GM12892 (cell line): ENCODE measurements around the gene LSAMP.

ENCODE experiments used
- POLR2A ChIP-seq: IDR thresholded peaks from 2 replicates; pipeline ENCODE4 v1.6.1; 2011; ENCODE audit warnings: low read depth, low read length, control low read depth
- POLR2AphosphoS5 ChIP-seq: IDR thresholded peaks from 2 replicates; pipeline ENCODE4 v1.6.1; 2011; ENCODE audit warnings: low read depth, low read length, control low read depth
- TAF1 ChIP-seq: IDR thresholded peaks from 2 replicates; pipeline ENCODE4 v1.6.1; 2011; ENCODE audit warnings: low read depth, mild to moderate bottlenecking, control low read depth, low read length, borderline replicate concordance

DNA sequence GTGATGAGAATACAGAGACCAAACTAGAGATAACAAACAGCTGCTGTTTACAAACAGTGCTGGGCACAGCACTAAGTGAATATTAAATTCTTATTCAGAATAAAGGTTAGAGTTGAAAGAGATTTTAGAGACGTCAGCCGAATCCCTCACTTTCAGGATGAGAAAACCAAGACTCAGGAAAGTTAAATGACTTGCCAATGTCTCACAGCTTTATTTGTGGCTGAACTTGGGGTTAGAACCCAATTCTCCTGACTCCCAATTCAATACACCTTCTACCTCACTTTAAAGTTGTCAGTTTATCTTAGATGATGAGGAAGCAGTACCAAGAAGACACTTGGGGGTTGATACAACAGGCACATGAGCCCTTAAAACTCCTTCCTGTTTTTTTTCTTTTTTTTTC is 641.1 kb downstream of the LSAMP start:
- no peak for TF ChIP-seq POLR2A
- TF ChIP-seq POLR2AphosphoS5: no peak
- no peak for TF ChIP-seq TAF1
